Calu3 (cell line): Measurements from ENCODE around the gene KCNK15. TPM values are rescaled to one million over a fixed set of nuclear protein-coding genes. Genes with fewer than 3 reads are reported as not detected.

Experiments used
- BruUV-seq: library from RNA; stranded (reverse); fragments of 400-500 nt; replicated peaks from 2 replicates; lab custom pipeline; 2021; lab: Mats Ljungman, UMichigan
- CTCF ChIA-PET: fragments of 300-600 bp; sonication (Branson Sonifier 250); formaldehyde crosslinking; loops from one replicate; lab custom pipeline; 2022; ENCODE audit warnings: antibody characterized with exemption; lab: Charles Lee
- DNase-seq: peaks from one replicate; pipeline ENCODE4 v3.0.0; 2022
- H3K27ac Mint-ChIP-seq: one replicate; pipeline ENCODE4 v1.8.0; 2022; ENCODE audit warnings: mixed read lengths; ENCODE audit not compliant: unreplicated experiment
- H3K27me3 Mint-ChIP-seq: one replicate; pipeline ENCODE4 v1.8.0; 2022; ENCODE audit warnings: mixed read lengths; ENCODE audit not compliant: unreplicated experiment
- H3K36me3 Mint-ChIP-seq: one replicate; pipeline ENCODE4 v1.8.0; 2022; ENCODE audit warnings: mild to moderate bottlenecking, moderate library complexity, mixed read lengths; ENCODE audit not compliant: insufficient read depth, unreplicated experiment
- H3K4me1 Mint-ChIP-seq: one replicate; pipeline ENCODE4 v1.8.0; 2022; ENCODE audit warnings: mild to moderate bottlenecking, low read depth, mixed read lengths; ENCODE audit not compliant: unreplicated experiment
- H3K4me3 Mint-ChIP-seq: one replicate; pipeline ENCODE4 v1.8.0; 2022; ENCODE audit warnings: mild to moderate bottlenecking, low read depth, moderate library complexity, mixed read lengths; ENCODE audit not compliant: unreplicated experiment
- H3K9me3 Mint-ChIP-seq: one replicate; pipeline ENCODE4 v1.8.0; 2022; ENCODE audit warnings: low read depth, mixed read lengths; ENCODE audit not compliant: unreplicated experiment
- intact Hi-C: fragments of 100-400 bp; cut with micrococcal nuclease; formaldehyde crosslinking; loops from one replicate; pipeline ENCODE4 v1.10.0; 2022; ENCODE audit not compliant: unreplicated experiment
- total RNA-seq: library from RNA; stranded (reverse); gene quantifications from 2 replicates; pipeline ENCODE4 v1.2.3, GENCODE V29; 2022
- TF ChIP-seq, protein P1 (sequence below): fragments of 200-600 bp; IDR thresholded peaks from one replicate; pipeline ENCODE4 v1.8.0; 2022; ENCODE audit warnings: antibody characterized with exemption; ENCODE audit not compliant: unreplicated experiment

The KCNK15 gene
- total RNA-seq, 1 experiment from 2014 or later, result 1.5 TPM

DNA sequence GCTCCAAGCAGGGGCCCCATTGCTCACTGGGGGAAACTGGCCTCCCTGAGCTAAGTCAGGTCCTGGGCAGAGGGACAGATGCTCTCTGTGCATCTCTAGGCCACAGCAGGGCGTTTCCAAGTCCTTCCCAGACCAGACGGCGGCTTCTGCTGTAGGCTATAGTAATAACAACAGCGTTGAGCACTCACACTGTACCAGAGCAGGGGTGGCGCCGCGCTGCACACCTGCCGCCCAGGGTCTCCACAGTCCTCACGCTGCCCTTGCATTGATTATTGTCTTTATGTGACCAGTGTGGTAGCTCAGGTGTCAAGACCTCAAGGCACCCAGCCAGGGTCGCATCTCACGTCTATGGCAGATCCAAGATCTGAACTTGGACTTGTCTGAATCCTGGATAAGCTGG lies 45.4 kb upstream of the KCNK15 start:
- no peak for DNase-seq
- intact Hi-C loops, result no loop called here
- Mint-ChIP-seq H3K9me3 (no peaks in the 10 kb centered on the region), H3K4me3 (no peak overlapping the region), H3K4me1 (peaks cover 25% of the 10 kb centered on the region), H3K36me3 (no peaks in the 10 kb centered on the region), H3K27me3 (no peaks in the 10 kb centered on the region), H3K27ac (no peak overlapping the region)
- no TSS peak for BruUV-seq
- CTCF ChIA-PET, result interaction anchor here (1.5 kb wide), 1 partner anchor 8 kb away, joined by 4 read pairs; no protein-coding TSS in a partner anchor
- TF ChIP-seq, protein P1, sequence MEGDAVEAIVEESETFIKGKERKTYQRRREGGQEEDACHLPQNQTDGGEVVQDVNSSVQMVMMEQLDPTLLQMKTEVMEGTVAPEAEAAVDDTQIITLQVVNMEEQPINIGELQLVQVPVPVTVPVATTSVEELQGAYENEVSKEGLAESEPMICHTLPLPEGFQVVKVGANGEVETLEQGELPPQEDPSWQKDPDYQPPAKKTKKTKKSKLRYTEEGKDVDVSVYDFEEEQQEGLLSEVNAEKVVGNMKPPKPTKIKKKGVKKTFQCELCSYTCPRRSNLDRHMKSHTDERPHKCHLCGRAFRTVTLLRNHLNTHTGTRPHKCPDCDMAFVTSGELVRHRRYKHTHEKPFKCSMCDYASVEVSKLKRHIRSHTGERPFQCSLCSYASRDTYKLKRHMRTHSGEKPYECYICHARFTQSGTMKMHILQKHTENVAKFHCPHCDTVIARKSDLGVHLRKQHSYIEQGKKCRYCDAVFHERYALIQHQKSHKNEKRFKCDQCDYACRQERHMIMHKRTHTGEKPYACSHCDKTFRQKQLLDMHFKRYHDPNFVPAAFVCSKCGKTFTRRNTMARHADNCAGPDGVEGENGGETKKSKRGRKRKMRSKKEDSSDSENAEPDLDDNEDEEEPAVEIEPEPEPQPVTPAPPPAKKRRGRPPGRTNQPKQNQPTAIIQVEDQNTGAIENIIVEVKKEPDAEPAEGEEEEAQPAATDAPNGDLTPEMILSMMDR, result no peak

- no peaks in the 10 kb centered on the region for H3K9me3 Mint-ChIP-seq
- intact Hi-C loops, result no loop called here
- H3K27ac Mint-ChIP-seq, result no peak overlapping the region
- no TSS peak for BruUV-seq
- H3K27me3 Mint-ChIP-seq, result no peaks in the 10 kb centered on the region
- CTCF ChIA-PET, result interaction anchor here (0.8 to 1.5 kb wide), 3 partner anchors 9 to 558 kb away, joined by 3 to 4 read pairs (median 3); no protein-coding TSS in a partner anchor
- no peaks in the 10 kb centered on the region for H3K36me3 Mint-ChIP-seq
- DNase-seq, result no peak
- TF ChIP-seq, protein P1, result no peak
- peaks cover 15% of the 10 kb centered on the region for H3K4me1 Mint-ChIP-seq
- H3K4me3 Mint-ChIP-seq, result no peak overlapping the region
Observed at GRCh38 chr20:44701118-44701857, 44.4 kb upstream of the KCNK15 start.

- CTCF ChIA-PET, result interaction anchor here (0.8 to 1.5 kb wide), 2 partner anchors 9 to 559 kb away, joined by 3 to 4 read pairs; no protein-coding TSS in a partner anchor
- no peaks in the 10 kb centered on the region for H3K27me3 Mint-ChIP-seq
- TF ChIP-seq, protein P1, result no peak
- H3K4me1 Mint-ChIP-seq, result peaks cover 10% of the 10 kb centered on the region
- no peaks in the 10 kb centered on the region for H3K9me3 Mint-ChIP-seq
- DNase-seq, result no peak
- H3K27ac Mint-ChIP-seq, result no peak overlapping the region
- no TSS peak for BruUV-seq
- no peaks in the 10 kb centered on the region for H3K36me3 Mint-ChIP-seq
- no peak overlapping the region for H3K4me3 Mint-ChIP-seq
- intact Hi-C loops, result no loop called here
Observed at GRCh38 chr20:44701858-44702256, 43.8 kb upstream of the KCNK15 start.

- no peak for DNase-seq
- CTCF ChIA-PET, result interaction anchor here (1.8 kb wide), 1 partner anchor 12 kb away, joined by 5 read pairs; the partner anchor contains the start of gene CCN5
- no TSS peak for BruUV-seq
- H3K36me3 Mint-ChIP-seq, result no peaks in the 10 kb centered on the region
- H3K4me3 Mint-ChIP-seq, result no peak overlapping the region
- intact Hi-C loops, result no loop called here
- TF ChIP-seq, protein P1, result no peak
- H3K27me3 Mint-ChIP-seq, result no peaks in the 10 kb centered on the region
- H3K4me1 Mint-ChIP-seq, result peaks cover 10% of the 10 kb centered on the region
- no peaks in the 10 kb centered on the region for H3K9me3 Mint-ChIP-seq
- H3K27ac Mint-ChIP-seq, result no peak overlapping the region
Observed at GRCh38 chr20:44702776-44703175, 42.9 kb upstream of the KCNK15 start.
